GM18498 (cell line): Measurements from ENCODE around the gene STT3B.
"Not testable (repeated sequence)": the region's sequence is repeated elsewhere in the genome, so short reads cannot be mapped to it uniquely, and the experiment has no call there.

Source experiments
- ATAC-seq: cut with Tn5 transposase; IDR thresholded peaks from one replicate; pipeline ENCODE4 v1.9.1; 2021; ENCODE audit warnings: mild to moderate bottlenecking, moderate library complexity; ENCODE audit not compliant: unreplicated experiment

Gene STT3B

DNA sequence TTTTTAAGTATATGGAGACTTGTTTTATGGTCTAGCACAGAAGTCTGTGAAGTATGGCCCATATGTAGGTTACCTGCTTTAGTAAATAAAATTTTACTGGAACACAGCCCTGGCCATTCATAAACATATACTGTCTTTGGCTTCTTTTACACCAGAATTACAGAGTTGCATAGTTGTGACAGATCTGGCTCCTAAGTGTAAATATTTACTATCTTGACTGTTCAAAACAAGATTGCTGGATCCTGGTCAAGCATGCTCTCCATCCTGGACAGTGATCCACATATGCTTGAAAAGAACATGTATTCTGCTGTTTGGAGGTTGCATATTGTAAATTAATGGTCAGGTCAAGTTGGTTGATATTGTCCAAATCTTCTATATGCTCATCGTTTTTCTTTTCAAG lies 57.9 kb downstream of the STT3B start:
- ATAC-seq, result no peak

GRCh38 chr3:31592764-31593163 lies 60.0 kb downstream of the STT3B start:
- no peak for ATAC-seq

- ATAC-seq, result no peak
Measured at GRCh38 chr3:31596176-31596575, 63.5 kb downstream of the STT3B start.

GRCh38 chr3:31600431-31600830 lies 67.7 kb downstream of the STT3B start:
- no peak for ATAC-seq

GRCh38 chr3:31605333-31605732 lies 72.6 kb downstream of the STT3B start:
- not testable (repeated sequence) for ATAC-seq

GRCh38 chr3:31606453-31606852 lies 73.7 kb downstream of the STT3B start:
- ATAC-seq, result no peak

DNA sequence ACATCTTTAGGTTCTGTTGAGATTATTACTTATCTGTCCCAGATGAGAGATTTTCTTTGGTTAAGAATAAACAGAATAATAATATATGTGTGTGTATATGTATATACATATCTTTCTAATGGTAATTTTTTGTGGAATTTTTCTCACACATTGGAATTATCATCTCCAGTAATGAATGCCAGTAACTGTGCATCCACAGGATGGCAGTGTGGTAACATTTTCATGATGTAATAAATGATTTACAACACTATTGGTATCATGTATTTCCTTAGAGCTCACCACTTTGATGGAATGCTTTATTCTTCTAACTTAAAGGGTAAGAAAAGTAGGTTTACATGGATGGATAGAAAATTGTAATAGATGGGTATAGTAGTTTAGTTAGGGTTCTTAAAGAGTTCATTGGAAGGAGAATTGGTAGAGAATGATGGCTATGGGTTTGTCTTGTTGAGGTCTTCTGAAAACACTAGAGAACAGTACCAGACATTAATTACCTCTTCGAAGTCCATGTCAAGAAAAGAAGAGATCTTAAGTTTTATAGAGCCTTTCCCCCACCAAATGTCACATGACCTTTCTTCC lies 78.1 kb downstream of the STT3B start:
- ATAC-seq, result no peak

DNA sequence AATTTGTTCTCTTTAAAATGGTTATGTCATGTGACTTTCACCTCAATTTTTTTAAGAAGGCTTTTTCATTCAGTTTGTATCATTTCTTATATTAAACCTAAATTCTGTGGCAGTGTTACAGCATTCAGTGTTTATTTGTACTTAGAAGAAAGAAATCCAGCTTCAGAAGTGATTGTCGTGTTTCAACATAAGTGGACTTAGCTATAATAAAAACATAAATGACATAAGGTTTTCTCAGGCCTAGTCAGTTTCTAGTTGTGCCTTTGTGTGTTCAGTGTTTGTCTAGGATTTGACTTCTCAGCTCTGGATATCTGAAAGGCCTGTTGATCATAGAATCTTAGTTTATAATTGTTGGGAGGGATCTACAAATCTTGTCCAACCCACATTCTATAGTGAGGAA lies 80.5 kb downstream of the STT3B start:
- no peak for ATAC-seq

DNA sequence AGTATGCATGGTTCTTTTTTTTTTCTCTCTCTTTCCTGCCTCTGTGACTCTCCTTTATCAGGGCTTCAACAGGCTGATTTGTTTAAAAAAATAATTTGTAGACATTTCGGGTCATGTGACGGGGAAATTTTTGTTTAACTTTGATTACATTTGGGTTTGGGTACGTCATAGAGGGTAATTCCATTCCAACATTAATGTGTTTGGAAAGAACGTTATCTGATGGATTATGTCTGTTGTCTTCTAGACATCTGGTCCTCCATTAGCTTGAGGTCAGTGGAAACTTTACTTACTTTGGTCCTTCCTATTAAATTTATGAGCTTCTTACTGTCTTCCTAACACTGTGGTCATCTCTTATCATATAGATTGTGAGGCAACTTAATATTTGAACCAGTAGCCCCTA lies 80.9 kb downstream of the STT3B start:
- no peak for ATAC-seq

- no peak for ATAC-seq
Measured at GRCh38 chr3:31614162-31614921, 81.6 kb downstream of the STT3B start.

DNA sequence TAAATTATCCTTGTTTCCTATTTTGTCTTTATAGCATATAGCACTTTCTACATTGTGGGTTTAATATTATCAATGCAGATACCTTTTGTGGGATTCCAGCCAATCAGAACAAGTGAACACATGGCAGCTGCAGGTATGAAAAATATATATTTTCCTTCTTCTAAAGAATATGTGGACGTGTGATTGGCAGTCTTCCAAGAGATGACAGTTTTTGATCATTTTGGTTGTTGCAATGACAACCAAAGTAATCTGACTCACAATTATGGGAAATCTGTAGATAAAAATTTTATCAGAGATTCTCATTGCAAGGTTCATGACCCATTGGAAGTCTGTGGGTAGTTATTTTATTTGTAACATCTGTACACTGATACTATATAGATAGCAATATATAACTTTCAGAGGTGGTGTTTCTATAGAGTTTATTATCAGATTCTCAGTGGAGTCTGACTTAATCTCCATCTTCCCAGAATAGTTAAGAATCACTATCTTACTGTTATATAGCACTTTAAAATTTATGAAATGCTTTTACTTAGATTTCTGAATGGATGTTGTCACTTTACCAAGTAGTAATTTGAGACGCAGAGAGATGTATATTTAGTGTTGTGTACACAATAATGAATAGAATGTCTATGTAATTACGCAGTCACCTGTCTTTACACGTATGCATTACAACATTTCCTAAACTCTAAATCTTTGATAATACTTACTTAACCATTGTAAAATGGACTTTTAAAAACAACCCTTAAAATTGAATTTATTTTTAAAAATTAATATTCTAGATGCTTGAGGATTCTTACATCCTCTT lies 82.5 kb downstream of the STT3B start:
- no peak for ATAC-seq

DNA sequence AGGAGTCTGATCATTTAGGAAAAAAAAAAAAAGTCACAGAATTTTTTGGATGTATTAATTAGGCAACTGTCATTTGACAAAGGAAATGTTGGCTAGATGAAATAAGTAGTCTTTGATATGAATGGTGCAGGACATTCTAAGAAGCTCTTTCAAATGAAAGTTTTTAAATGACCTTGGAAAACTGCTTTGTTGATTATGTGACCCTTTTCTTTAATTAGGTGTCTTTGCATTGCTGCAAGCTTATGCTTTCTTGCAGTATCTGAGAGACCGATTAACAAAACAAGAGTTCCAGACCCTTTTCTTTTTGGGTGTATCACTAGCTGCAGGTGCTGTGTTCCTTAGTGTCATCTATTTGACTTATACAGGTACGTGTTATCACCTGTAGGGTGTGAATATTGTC lies 84.0 kb downstream of the STT3B start:
- ATAC-seq, result no peak

GRCh38 chr3:31620656-31621055 lies 87.9 kb downstream of the STT3B start:
- ATAC-seq, result no peak

GRCh38 chr3:31621314-31621713 lies 88.6 kb downstream of the STT3B start:
- ATAC-seq, result no peak

- ATAC-seq, result peak; percentile 59
Measured at GRCh38 chr3:31622636-31623288, 90.0 kb downstream of the STT3B start.

DNA sequence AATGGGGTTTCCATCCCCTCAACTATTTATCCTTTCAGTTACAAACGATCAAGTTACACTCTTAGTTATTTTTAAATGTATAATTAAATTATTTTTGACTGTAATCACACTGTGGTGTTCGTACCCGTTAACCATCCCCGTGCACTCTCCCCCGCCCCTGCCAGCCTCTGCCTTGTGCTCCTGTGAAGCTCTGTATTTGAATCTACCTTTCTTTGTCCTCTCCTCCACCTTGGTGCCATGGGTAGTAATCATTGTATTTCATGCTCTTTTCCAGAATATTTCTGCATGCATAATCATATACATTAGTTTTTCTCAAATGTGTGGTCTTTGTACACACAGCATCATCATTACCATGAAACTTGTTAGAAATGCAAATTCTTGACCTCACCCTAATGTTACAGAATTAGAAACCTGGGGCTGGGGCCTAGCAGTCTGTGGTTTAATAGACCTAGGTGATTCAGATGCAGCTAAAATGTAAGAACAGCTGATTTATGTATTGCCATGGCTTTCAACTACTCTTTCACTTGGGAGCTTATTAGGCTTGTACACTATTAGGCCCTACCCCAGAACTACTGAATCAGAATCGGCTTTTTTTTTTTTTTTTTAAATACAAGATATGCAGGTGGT lies 91.5 kb downstream of the STT3B start:
- ATAC-seq, result no peak

DNA sequence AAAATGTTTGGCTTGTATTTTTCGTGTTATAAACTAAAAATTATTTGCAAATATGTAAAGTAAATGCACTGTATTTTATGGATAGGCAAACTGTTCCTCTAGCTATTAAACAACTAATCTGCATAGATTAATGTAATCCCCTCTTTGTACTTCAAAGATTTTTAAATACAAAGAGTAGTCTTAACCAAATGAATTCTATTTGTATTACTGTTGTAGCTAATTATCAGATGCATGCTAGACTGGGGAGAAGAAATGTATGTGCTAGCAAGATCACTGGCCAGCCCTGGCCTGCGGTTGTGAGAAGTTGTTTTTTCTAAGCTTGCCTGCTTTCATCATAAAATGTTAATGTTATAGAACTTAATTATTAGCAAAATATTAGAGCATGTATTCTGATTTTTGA lies 92.6 kb downstream of the STT3B start:
- ATAC-seq, result no peak

- ATAC-seq, result no peak
Measured at GRCh38 chr3:31629054-31629453, 96.3 kb downstream of the STT3B start.

GRCh38 chr3:31634476-31634875 lies 101.8 kb downstream of the STT3B start:
- no peak for ATAC-seq

DNA sequence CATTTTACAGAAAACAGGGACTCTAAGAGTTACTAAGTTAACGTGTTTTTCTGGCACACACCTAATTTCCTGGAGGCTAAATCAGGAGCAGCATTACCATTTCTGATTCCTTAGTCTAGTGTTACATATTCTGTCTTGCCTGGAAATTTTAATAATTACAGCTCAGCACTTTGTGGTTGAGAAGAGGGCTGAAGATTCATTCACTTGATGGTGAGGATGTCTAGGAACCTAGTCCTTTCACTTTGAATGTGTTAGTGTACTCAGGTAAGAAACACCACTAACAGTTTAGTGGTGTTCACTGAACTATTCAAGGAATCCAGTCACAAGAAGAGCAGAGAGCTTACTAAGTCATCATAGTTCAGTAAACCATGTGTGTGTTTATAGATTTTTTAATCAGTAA lies 102.8 kb downstream of the STT3B start:
- no peak for ATAC-seq

DNA sequence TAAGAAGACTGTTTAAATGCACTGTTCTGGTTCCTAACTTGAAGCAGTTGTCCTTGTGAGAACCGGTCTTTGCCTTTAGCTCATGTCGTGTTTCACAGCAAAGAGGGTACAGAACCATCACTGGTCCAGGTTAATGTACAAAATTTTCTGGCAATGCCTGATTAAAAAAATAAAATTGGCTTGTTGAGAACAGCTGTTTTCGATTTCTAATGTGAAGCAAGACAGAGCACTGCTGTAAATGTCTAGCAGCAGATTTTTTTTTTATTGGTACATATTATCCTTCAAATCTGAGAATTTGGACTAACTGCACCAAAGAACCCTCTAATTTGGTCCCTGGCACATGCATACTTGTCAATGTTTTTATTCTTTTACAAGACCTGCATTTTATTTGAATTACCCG lies 103.3 kb downstream of the STT3B start:
- no peak for ATAC-seq
